ENCODE measurements around the gene TMEM45A. TPM values are rescaled to one million over a fixed set of nuclear protein-coding genes. Genes with fewer than 3 reads are reported as not detected.

Gene TMEM45A
- polyA plus RNA-seq, 1 donor = 10.6 TPM

- H3K9me3 ChIP-seq (ENCODE audit: control insufficient read depth, low read depth, low read length) = no peaks in the 10 kb centered on the region
- no peaks in the 10 kb centered on the region for H3K27me3 ChIP-seq (ENCODE audit: control insufficient read depth, insufficient read depth, low read length)
- DNase-seq = no peak
- no peaks in the 10 kb centered on the region for H3K4me1 ChIP-seq (ENCODE audit: control insufficient read depth, insufficient read depth, low read length)
- no peak overlapping the region for H3K4me3 ChIP-seq (ENCODE audit: low read length)
- no peak overlapping the region for H3K27ac ChIP-seq (ENCODE audit: low read length)
- peaks cover 3% of the 10 kb centered on the region for H3K36me3 ChIP-seq (ENCODE audit: control insufficient read depth, insufficient read depth, low read length)
- 64% methylated on average over 2 of the region's 2 CpGs for WGBS (ENCODE audit: insufficient coverage, low lambda C conversion rate)
These were observed 23.8 kb downstream of the TMEM45A start for GRCh38 chr3:100516232-100516631.

- no peak overlapping the region for H3K27ac ChIP-seq (ENCODE audit: low read length)
- H3K4me1 ChIP-seq (ENCODE audit: control insufficient read depth, insufficient read depth, low read length) = no peaks in the 10 kb centered on the region
- no peaks in the 10 kb centered on the region for H3K9me3 ChIP-seq (ENCODE audit: control insufficient read depth, low read depth, low read length)
- H3K4me3 ChIP-seq (ENCODE audit: low read length) = no peak overlapping the region
- H3K27me3 ChIP-seq (ENCODE audit: control insufficient read depth, insufficient read depth, low read length) = no peaks in the 10 kb centered on the region
- no peak for DNase-seq
- no CpG with 5 or more reads among the region's 4 CpGs for WGBS (ENCODE audit: insufficient coverage, low lambda C conversion rate)
- peaks cover 3% of the 10 kb centered on the region for H3K36me3 ChIP-seq (ENCODE audit: control insufficient read depth, insufficient read depth, low read length)
These were observed 24.4 kb downstream of the TMEM45A start for GRCh38 chr3:100516838-100517237.

GRCh38 chr3:100517276-100517675 lies 24.9 kb downstream of the TMEM45A start:
- 100% methylated on average over 2 of the region's 6 CpGs for WGBS (ENCODE audit: insufficient coverage, low lambda C conversion rate)
- H3K27me3 ChIP-seq (ENCODE audit: control insufficient read depth, insufficient read depth, low read length) = no peaks in the 10 kb centered on the region
- H3K4me1 ChIP-seq (ENCODE audit: control insufficient read depth, insufficient read depth, low read length) = no peaks in the 10 kb centered on the region
- no peaks in the 10 kb centered on the region for H3K9me3 ChIP-seq (ENCODE audit: control insufficient read depth, low read depth, low read length)
- H3K27ac ChIP-seq (ENCODE audit: low read length) = no peak overlapping the region
- H3K36me3 ChIP-seq (ENCODE audit: control insufficient read depth, insufficient read depth, low read length) = peaks cover 3% of the 10 kb centered on the region
- H3K4me3 ChIP-seq (ENCODE audit: low read length) = no peak overlapping the region
- DNase-seq = no peak

- H3K4me1 ChIP-seq (ENCODE audit: control insufficient read depth, insufficient read depth, low read length) = no peaks in the 10 kb centered on the region
- H3K27me3 ChIP-seq (ENCODE audit: control insufficient read depth, insufficient read depth, low read length) = no peaks in the 10 kb centered on the region
- H3K27ac ChIP-seq (ENCODE audit: low read length) = no peak overlapping the region
- H3K9me3 ChIP-seq (ENCODE audit: control insufficient read depth, low read depth, low read length) = no peaks in the 10 kb centered on the region
- no peak for DNase-seq
- H3K36me3 ChIP-seq (ENCODE audit: control insufficient read depth, insufficient read depth, low read length) = peaks cover 3% of the 10 kb centered on the region
- no peak overlapping the region for H3K4me3 ChIP-seq (ENCODE audit: low read length)
These were observed 25.8 kb downstream of the TMEM45A start for GRCh38 chr3:100518244-100518643.

- no peaks in the 10 kb centered on the region for H3K4me1 ChIP-seq (ENCODE audit: control insufficient read depth, insufficient read depth, low read length)
- H3K36me3 ChIP-seq (ENCODE audit: control insufficient read depth, insufficient read depth, low read length) = peaks cover 3% of the 10 kb centered on the region
- no peak overlapping the region for H3K4me3 ChIP-seq (ENCODE audit: low read length)
- no peaks in the 10 kb centered on the region for H3K9me3 ChIP-seq (ENCODE audit: control insufficient read depth, low read depth, low read length)
- H3K27me3 ChIP-seq (ENCODE audit: control insufficient read depth, insufficient read depth, low read length) = no peaks in the 10 kb centered on the region
- no peak for DNase-seq
- H3K27ac ChIP-seq (ENCODE audit: low read length) = no peak overlapping the region
- WGBS (ENCODE audit: insufficient coverage, low lambda C conversion rate) = no CpG with 5 or more reads among the region's 4 CpGs
These were observed 26.6 kb downstream of the TMEM45A start for GRCh38 chr3:100518983-100519382.

- no peak overlapping the region for H3K4me3 ChIP-seq (ENCODE audit: low read length)
- no CpG with 5 or more reads among the region's 10 CpGs for WGBS (ENCODE audit: insufficient coverage, low lambda C conversion rate)
- no peaks in the 10 kb centered on the region for H3K4me1 ChIP-seq (ENCODE audit: control insufficient read depth, insufficient read depth, low read length)
- H3K9me3 ChIP-seq (ENCODE audit: control insufficient read depth, low read depth, low read length) = no peaks in the 10 kb centered on the region
- DNase-seq = no peak
- H3K36me3 ChIP-seq (ENCODE audit: control insufficient read depth, insufficient read depth, low read length) = peaks cover 3% of the 10 kb centered on the region
- no peaks in the 10 kb centered on the region for H3K27me3 ChIP-seq (ENCODE audit: control insufficient read depth, insufficient read depth, low read length)
- H3K27ac ChIP-seq (ENCODE audit: low read length) = no peak overlapping the region
These were observed 29.0 kb downstream of the TMEM45A start for GRCh38 chr3:100521439-100521845.

GRCh38 chr3:100522125-100522524 lies 29.7 kb downstream of the TMEM45A start:
- no peaks in the 10 kb centered on the region for H3K27me3 ChIP-seq (ENCODE audit: control insufficient read depth, insufficient read depth, low read length)
- no peak overlapping the region for H3K27ac ChIP-seq (ENCODE audit: low read length)
- no CpG with 5 or more reads among the region's 3 CpGs for WGBS (ENCODE audit: insufficient coverage, low lambda C conversion rate)
- peaks cover 3% of the 10 kb centered on the region for H3K36me3 ChIP-seq (ENCODE audit: control insufficient read depth, insufficient read depth, low read length)
- H3K4me3 ChIP-seq (ENCODE audit: low read length) = no peak overlapping the region
- no peak for DNase-seq
- H3K4me1 ChIP-seq (ENCODE audit: control insufficient read depth, insufficient read depth, low read length) = no peaks in the 10 kb centered on the region
- no peaks in the 10 kb centered on the region for H3K9me3 ChIP-seq (ENCODE audit: control insufficient read depth, low read depth, low read length)

- DNase-seq = no peak
- H3K27ac ChIP-seq (ENCODE audit: low read length) = no peak overlapping the region
- WGBS (ENCODE audit: insufficient coverage, low lambda C conversion rate) = no CpG with 5 or more reads among the region's 4 CpGs
- H3K4me3 ChIP-seq (ENCODE audit: low read length) = no peak overlapping the region
- peaks cover 3% of the 10 kb centered on the region for H3K36me3 ChIP-seq (ENCODE audit: control insufficient read depth, insufficient read depth, low read length)
- H3K9me3 ChIP-seq (ENCODE audit: control insufficient read depth, low read depth, low read length) = no peaks in the 10 kb centered on the region
- no peaks in the 10 kb centered on the region for H3K27me3 ChIP-seq (ENCODE audit: control insufficient read depth, insufficient read depth, low read length)
- no peaks in the 10 kb centered on the region for H3K4me1 ChIP-seq (ENCODE audit: control insufficient read depth, insufficient read depth, low read length)
These were observed 30.8 kb downstream of the TMEM45A start for GRCh38 chr3:100523050-100523760.

GRCh38 chr3:100525753-100526612 lies 33.6 kb downstream of the TMEM45A start:
- Histone ChIP-seq H3K27me3 (ENCODE audit: control insufficient read depth, insufficient read depth, low read length) (no peaks in the 10 kb centered on the region), H3K4me1 (ENCODE audit: control insufficient read depth, insufficient read depth, low read length) (no peaks in the 10 kb centered on the region), H3K36me3 (ENCODE audit: control insufficient read depth, insufficient read depth, low read length) (no peaks in the 10 kb centered on the region), H3K27ac (ENCODE audit: low read length) (no peak overlapping the region), H3K9me3 (ENCODE audit: control insufficient read depth, low read depth, low read length) (no peaks in the 10 kb centered on the region), H3K4me3 (ENCODE audit: low read length) (no peak overlapping the region)
- no peak for DNase-seq
- WGBS (ENCODE audit: insufficient coverage, low lambda C conversion rate) = 82% methylated on average over 4 of the region's 12 CpGs

- H3K4me1 ChIP-seq (ENCODE audit: control insufficient read depth, insufficient read depth, low read length) = no peaks in the 10 kb centered on the region
- DNase-seq = no peak
- no peaks in the 10 kb centered on the region for H3K9me3 ChIP-seq (ENCODE audit: control insufficient read depth, low read depth, low read length)
- no peak overlapping the region for H3K4me3 ChIP-seq (ENCODE audit: low read length)
- no peaks in the 10 kb centered on the region for H3K27me3 ChIP-seq (ENCODE audit: control insufficient read depth, insufficient read depth, low read length)
- H3K36me3 ChIP-seq (ENCODE audit: control insufficient read depth, insufficient read depth, low read length) = no peaks in the 10 kb centered on the region
- 96% methylated on average over 3 of the region's 4 CpGs for WGBS (ENCODE audit: insufficient coverage, low lambda C conversion rate)
- no peak overlapping the region for H3K27ac ChIP-seq (ENCODE audit: low read length)
These were observed 34.4 kb downstream of the TMEM45A start for GRCh38 chr3:100526613-100527346.
